IPS-11a (cell line): ENCODE results near the gene CNKSR2.

Source experiments
- H3K4me3 ChIP-seq: one replicate; pipeline ENCODE4 v1.5.1; 2013; ENCODE audit warnings: low read depth, low read length, control low read depth

The CNKSR2 gene

DNA sequence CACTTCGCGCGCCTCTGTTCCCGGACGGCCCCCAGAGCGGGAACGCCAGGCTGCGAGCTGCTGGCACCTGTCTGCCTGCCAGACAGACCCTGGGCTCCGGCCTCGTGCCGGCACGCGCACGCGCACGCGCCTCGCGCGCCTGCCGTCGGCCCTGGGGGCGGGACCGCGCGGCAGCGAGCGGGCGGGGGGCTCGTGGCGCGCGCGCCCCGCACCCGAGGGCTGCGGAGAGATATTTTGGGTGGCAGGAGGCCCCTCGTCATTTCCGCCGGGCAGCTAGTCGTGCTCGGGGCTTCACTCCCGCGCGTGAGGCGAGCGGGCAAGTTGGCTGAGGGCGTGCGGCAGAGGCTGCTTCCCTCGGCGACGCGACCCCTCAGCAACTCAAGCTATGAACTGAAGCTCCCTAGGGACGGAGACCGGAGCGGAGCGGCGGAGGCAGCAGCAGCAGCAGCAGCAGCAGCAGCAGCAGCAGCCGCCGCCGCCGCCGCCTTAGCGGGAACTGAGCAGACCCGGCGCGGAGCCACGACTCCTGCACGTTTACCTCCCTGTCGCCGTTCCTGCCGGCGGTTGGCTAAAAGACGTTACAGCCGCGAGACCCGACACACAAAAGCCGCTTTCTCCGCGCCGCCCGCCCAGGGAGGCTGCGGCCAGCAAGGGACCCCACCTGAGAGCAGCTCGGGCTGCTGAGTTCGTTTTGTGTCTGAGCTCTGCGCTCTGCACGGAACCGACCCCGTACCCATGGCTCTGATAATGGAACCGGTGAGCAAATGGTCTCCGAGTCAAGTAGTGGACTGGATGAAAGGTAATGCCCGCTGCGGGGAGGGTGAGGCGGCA lies at the start of gene CNKSR2:
TSS of gene CNKSR2 (plus strand) at position 256 of the 831 bp plus-strand sequence. CDS start at position 736, 480 bp downstream.
- peak within 1 kb of the TSS; percentile 54 for H3K4me3 ChIP-seq

GRCh38 chrX:21354725-21355124 lies 19.5 kb upstream of the CNKSR2 start:
- no peak overlapping the region for H3K4me3 ChIP-seq

DNA sequence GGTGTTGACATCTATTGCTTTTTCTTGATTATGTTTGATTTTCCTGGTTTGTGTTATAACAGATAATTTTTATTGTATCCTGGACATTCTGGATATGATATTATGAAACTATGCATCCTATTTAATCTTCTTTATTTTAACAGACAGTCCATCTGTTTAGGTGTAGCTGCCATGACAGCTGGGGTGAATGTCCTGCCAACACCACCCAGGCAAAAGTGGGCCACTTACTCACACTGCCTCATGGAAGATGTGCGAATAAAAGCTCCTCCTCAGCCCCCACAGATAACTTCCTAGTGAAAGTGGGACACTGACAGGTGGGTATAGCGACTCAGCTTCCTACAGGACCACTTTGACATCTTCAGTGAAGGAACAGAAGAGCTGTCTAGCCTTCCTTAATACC lies 18.4 kb upstream of the CNKSR2 start:
- no peak overlapping the region for H3K4me3 ChIP-seq

DNA sequence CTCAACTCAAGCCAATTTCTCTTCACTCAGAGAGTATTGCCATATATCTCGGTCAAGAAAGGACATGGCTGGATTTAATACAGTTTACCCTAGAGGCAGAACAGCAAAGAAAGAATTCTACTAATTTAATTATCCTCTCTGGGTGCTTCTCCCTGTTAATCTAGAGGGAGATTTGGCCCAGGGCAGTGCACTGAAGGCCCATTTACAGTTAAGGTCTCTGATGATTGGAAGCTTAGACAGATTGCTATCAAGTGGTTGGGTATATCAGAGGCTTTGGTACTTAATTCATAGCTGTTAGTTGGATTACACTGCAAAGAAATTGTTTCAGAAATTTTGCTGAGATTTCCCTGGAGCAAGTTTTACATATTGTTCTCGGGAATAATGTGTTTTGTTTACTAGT lies 4.6 kb upstream of the CNKSR2 start:
- no peak overlapping the region for H3K4me3 ChIP-seq

DNA sequence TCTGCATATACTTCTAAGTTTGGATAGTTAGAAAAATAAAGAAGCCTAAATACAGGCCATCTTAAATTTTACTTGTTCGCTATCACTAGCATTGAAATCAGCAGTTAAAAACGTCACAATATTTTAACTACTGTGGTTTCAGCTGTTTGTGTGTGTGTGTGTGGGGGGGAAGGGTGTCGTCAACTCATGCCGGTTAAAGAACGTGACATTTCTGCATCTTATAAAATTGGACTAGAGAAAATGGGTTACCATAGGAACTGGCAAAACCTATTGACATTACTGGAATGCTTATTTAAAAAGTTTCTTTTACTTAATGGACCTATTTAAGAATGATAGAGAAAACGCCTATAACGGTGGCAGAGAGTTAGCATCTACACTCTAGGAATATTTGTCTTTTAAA lies 1.2 kb upstream of the CNKSR2 start:
- H3K4me3 ChIP-seq = no peak overlapping the region

DNA sequence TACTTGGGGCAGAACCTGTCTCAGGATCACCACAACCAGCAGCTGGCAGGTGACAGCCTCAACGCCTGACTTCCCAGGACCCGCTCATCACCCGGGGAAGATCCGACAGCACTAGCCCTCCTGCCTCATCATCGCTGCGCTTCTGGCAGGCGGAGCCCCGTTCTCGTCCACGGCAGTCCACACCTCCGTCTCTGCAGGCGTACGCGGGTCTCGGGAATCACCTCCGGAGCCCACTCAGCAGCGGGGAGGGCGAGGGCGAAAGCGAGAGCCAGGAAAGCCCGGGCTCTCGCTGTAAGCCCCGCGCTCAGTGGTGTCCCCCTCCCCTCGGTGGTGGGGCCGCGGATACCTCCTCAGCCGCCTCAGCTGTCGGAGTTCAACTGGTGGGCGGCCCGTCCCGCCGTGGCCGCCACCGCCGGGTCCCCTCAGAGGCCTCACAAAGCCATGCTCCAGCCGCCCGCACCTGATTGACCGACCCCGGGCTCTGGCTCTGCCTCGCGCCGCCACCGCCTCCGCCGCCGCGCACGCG lies 518 bp upstream of the CNKSR2 start:
- peak overlapping the region; percentile 54 for H3K4me3 ChIP-seq

DNA sequence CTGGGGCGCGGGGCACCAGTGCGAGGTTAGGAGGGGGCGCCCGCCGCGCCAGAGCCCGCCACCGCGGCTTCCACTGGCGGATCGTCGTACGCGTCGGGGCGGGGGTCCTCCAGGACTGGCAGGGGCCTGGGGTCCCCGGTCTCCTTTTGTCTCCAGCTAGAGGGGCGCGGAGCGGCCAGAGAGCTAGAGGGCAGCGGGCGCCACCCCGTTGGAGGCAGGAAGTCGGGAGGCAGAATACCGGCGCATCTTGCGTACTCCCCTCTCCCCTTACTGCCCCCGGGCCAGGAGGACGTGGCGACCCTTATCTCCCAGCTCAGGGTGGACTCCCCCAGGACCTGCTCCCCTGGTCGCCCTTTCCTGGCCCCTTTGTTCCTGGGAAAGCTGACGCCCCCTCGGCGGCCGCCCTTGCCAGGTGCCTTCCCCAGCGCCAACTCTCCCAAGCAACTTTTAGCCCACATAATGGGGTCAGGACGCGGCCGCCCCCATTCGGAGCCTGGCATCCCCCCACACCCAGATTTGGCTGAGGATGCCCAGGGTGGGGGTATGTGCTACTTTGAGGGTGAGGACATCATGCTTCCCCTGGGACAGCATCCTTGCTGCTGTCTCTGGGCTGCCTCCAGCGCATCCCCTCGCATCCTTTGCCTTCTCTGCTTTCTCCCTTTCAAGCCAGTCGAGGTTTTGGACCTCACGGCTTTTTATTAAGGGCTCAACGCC lies 933 bp downstream of the CNKSR2 start:
- peak overlapping the region; percentile 54 for H3K4me3 ChIP-seq

GRCh38 chrX:21375708-21376009 lies 1.4 kb downstream of the CNKSR2 start:
- H3K4me3 ChIP-seq = peak overlapping the region; percentile 54

- H3K4me3 ChIP-seq = no peak overlapping the region
These were observed 2.4 kb downstream of the CNKSR2 start for GRCh38 chrX:21376636-21377035.

GRCh38 chrX:21379991-21380390 lies 5.8 kb downstream of the CNKSR2 start:
- no peak overlapping the region for H3K4me3 ChIP-seq

- no peak overlapping the region for H3K4me3 ChIP-seq
These were observed 8.5 kb downstream of the CNKSR2 start for GRCh38 chrX:21382715-21383114.

- H3K4me3 ChIP-seq = no peak overlapping the region
These were observed 9.3 kb downstream of the CNKSR2 start for GRCh38 chrX:21383546-21383945.

DNA sequence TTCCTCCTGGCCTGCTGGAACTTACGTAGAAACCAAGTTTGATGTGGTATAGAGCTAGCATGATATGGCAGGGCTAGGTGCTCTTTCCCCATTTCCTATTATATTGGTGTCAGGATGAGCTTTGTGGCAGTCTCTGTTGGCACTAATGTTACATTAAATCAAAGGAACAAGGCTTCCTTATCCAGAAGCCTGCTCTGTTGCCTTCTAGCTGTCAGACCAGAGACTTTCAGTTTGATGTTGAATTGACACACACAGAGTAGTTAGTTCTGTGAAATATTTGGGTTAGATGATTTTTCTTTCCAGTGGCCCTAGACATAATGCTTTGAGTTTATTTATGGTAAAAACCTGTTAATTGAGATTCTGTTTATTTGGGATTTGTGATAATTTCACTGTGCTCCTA lies 10.0 kb downstream of the CNKSR2 start:
- no peak overlapping the region for H3K4me3 ChIP-seq

GRCh38 chrX:21394792-21395191 lies 20.6 kb downstream of the CNKSR2 start:
- no peak overlapping the region for H3K4me3 ChIP-seq

DNA sequence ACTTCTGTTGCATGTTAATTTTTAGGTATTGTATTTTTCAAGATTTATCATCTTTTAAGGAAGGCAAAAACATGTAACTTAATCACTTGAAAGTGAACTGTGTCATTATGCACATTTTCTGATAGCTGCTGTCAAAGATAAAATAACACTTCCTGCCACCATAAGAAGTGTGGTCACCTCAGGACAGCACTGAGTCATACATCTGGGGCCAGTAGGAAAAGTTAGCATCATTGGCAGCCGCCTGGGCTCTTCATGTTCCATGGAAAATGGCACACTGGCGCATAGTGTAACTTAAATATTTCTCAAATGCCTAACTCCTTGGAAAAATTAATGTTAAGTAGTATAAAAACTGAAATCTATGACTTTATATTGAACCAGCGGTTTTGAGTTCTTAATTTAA lies 24.2 kb downstream of the CNKSR2 start:
- H3K4me3 ChIP-seq = no peak overlapping the region

GRCh38 chrX:21400408-21401121 lies 26.3 kb downstream of the CNKSR2 start:
- H3K4me3 ChIP-seq = no peak overlapping the region

GRCh38 chrX:21408307-21408706 lies 34.1 kb downstream of the CNKSR2 start:
- H3K4me3 ChIP-seq = no peak overlapping the region

- no peak overlapping the region for H3K4me3 ChIP-seq
These were observed 34.6 kb downstream of the CNKSR2 start for GRCh38 chrX:21408788-21409187.

DNA sequence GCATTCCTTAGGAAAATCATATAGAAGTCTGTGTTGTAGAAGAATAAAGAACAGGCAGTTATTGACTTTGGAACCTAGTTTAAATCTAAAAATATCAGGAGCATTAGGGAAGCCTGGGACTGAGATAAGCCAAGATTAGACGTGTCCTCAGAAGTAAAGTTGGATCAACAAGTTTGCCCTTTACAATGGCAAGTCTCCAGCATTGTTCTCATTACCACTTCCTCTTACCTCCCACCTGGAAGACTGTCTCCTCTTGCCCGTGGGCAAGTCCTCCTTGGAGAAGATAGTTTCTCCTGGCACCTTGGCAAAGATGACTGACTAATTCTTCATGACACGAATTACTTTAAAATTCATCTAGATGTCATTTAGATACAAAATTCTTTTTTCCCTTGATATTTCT lies 37.8 kb downstream of the CNKSR2 start:
- no peak overlapping the region for H3K4me3 ChIP-seq

DNA sequence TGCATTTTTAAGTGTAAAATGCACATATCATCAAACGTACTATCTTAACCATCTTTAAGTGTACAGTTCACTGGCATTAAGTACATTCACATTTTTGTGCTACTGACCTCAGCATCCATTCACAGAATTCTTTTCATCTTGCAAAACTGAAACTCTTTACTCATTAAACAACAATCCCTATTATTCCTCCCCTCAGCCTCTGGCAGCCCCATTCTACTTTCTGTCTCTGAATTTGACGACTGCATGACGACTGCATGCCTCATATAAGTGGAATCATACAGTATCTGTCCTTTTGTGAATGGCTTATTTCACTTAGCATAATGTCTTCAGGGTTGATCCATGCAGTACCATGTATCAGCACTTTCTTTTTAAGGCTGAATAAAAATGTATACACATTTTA lies 38.7 kb downstream of the CNKSR2 start:
- H3K4me3 ChIP-seq = no peak overlapping the region

DNA sequence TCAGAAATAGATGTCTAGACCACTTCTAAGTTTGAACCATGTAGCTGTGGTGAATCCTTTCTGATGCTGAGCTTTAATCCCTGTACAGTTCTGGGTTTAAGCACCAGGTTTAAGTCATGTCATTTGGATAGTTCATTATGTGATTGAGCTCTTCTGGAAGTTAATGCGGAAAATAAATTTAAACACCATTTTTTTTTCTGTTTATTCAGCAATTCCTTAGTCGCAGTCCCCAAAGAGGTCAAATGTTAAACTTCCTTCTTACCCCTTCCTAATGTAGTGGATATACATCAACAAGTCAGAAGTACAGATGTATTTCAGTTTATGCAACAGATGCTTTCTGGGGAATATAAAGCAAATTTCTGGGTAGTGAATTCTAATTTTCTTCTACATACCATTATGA lies 52.9 kb downstream of the CNKSR2 start:
- no peak overlapping the region for H3K4me3 ChIP-seq

- no peak overlapping the region for H3K4me3 ChIP-seq
These were observed 62.8 kb downstream of the CNKSR2 start for GRCh38 chrX:21437036-21437435.
